GM19238 (cell line): ENCODE results near the gene TRRAP.
"Not testable (repeated sequence)": the region's sequence is repeated elsewhere in the genome, so short reads cannot be mapped to it uniquely, and the experiment has no call there.

Experiments used
- DNase-seq: peaks from one replicate; pipeline ENCODE4 v3.0.0; 2011; ENCODE audit warnings: low spot score; ENCODE audit not compliant: insufficient read length

Gene TRRAP

DNA sequence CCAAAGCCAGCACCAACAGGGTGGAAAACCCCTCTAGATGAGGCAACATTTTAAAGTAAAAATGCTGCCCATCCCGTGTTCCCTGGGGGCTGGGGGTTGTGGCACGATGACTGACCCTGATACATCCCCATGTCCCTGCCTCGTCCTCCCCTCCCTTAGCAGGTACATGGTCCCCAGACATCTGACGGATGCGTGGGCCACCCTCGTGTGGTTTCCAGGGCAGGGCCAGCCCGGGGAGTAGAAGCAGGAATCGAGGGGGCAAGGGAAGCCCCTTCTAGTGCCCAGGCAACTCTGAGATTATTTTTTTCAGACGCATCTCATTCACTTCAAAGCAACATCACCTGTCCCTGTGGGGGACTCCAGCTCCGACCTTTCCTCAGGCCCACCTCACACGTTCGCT is 12.0 kb upstream of the TRRAP start:
- DNase-seq: no peak

GRCh38 chr7:98866765-98867164 is 11.6 kb upstream of the TRRAP start:
- DNase-seq: no peak

DNA sequence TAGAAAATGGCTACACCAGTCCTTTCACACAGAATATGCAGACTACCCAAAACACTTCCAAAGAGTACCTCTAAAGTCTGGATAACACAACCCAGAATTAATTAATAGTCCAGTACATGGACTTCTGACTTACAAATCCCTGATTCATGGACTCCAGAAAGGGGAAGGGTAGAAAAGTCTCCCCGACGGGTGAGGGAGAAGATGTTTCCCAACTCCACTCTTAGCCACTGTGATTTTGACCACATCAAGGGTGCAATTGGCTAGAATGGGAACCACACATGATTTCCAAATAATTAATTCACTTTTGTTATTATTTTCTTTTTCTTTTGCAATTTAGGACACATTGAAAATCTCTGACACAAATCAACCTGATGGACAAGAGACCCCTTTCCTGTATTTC is 9.9 kb upstream of the TRRAP start:
- DNase-seq: no peak

GRCh38 chr7:98869027-98869596 is 9.2 kb upstream of the TRRAP start:
- no peak for DNase-seq

DNA sequence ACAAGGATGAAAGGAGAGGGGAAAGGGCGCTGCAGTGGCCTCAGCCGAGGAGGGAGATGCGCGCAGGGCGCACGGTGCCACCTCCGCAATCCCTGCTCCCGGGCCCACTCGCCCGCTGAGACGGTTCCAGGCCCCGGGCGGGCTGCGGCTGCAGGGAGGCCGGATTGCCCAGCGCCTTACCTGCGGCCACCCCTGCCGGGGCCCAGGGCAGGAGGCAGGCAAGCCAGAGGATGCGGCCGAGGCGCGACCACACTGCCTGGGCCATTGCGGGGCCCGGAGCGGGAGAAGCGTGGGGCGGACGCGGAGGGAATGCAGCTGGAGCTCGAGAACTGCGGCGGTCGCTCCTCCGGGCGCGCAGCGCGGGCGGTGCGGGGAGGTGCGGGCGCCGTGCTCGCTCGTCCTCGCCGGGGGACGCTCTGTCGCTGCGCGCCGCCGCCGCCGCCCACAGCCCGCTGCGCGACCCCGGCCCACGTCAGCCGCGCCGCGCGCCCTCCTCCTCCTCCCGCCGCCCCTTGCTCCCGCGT is 8.7 kb upstream of the TRRAP start, which contains the start of gene TMEM130:
Gene TMEM130, minus strand, starts transcription at position 418 of the 524 bp plus-strand sequence. Its CDS starts 153 bp downstream, at position 265.
- no peak for DNase-seq

GRCh38 chr7:98870121-98870651 is 8.1 kb upstream of the TRRAP start:
- DNase-seq: peak; percentile 63

GRCh38 chr7:98870807-98871491 is 7.4 kb upstream of the TRRAP start:
- DNase-seq: no peak

DNA sequence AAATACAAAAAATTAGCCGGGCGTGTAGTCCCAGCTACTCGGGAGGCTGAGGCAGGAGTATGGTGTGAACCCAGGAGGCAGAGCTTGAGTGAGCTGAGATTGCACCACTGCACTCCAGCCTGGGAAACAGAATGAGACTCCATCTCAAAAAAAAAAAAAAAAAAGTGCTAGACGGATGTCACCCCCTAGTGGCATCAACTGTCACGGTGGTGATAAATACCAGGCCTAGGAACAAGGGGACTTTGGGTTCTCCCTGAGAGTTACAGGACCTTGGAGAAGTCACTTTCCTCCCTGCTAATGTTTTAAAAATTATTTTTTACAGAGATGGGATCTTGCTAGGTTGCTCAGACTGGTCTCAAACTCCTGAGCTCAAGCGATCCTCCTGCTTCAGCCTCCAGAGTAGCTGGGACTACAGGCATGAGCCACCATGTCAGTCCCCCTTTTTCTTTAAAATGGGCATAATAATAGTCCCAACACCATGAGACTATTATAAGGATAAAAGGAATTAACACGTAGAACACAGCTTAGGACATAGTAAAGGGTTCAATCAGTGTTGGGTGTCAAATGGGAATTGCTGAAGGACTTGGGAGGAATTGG is 5.9 kb upstream of the TRRAP start:
- DNase-seq: no peak

- DNase-seq: not testable (repeated sequence)
These were observed 4.7 kb upstream of the TRRAP start for GRCh38 chr7:98873610-98874009.

GRCh38 chr7:98874942-98875341 is 3.4 kb upstream of the TRRAP start:
- no peak for DNase-seq

DNA sequence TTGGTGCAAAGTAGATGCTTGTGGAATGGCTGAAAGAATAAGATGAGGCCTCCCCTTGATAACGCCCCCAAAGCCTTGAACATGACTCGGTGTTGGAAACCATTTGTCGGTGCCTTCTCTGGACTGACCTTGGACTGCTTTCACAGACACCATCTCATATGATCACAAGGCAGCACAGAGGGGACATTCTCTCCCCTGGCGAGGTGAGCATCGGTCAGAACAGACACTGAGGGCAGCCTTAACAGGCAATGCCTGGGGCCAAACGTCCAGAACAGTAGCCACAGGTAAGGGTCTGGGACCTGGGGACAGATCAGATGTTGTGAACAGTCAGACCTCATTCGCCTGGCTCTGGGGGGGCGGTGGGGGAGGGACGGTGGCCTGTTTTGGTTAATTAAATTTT is 2.8 kb upstream of the TRRAP start:
- no peak for DNase-seq

DNA sequence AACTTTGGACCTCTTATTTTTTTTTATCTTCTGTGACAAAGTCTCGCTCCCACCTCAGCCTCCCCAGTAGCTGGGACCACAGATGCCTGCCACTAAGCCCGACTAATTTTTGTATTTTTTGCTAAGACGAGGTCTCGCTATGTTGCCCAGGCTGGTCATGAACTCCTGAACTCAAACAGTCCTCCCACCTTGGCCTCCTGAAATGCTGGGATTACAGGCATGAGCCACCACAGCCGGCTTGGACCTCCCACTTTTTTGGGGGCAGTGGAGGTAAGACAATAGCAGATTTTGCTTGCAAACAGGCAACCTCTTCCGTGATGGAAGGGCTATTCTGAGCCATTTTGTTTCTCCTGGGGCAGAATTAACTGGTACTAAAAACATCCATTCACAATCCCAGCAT is 1.2 kb upstream of the TRRAP start:
- no peak for DNase-seq

- no peak for DNase-seq
These were observed 504 bp upstream of the TRRAP start for GRCh38 chr7:98877692-98878364.

GRCh38 chr7:98879198-98879978 is 1.1 kb downstream of the TRRAP start:
- peak; percentile 69 for DNase-seq

GRCh38 chr7:98879979-98880315 is 1.6 kb downstream of the TRRAP start:
- DNase-seq: no peak

GRCh38 chr7:98880485-98880884 is 2.2 kb downstream of the TRRAP start:
- no peak for DNase-seq

GRCh38 chr7:98881561-98882315 is 3.4 kb downstream of the TRRAP start:
- DNase-seq: no peak

DNA sequence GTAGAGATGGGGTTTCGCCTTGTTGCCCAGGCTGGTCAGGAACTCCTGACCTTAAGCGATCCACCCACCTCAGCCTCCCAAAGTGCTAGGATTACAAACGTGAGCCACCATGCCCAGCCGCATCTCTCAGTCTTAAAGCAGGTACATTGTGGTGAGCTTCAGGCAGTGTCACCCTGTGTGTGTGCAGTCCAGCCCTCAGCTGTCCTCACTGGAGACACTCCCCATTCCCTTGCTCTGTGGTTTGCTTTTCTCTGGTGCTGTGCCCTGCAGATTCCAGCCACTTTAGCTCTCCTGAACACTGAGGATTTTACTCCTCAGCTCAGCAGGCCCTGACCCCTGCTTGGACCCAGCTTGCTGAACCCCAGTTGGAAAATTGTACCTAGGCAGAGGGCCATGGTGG is 6.1 kb downstream of the TRRAP start:
- no peak for DNase-seq

- no peak for DNase-seq
These were observed 8.7 kb downstream of the TRRAP start for GRCh38 chr7:98887038-98887437.

GRCh38 chr7:98892609-98893008 is 14.3 kb downstream of the TRRAP start:
- DNase-seq: no peak
